Measurements from ENCODE around the gene UBR4. TPM values are rescaled to one million over a fixed set of nuclear protein-coding genes. Genes with fewer than 3 reads are reported as not detected.
A peak's percentile ranks its signal among the peaks of the same experiment; 100 is the strongest.

UBR4 gene
- polyA plus RNA-seq, 1 donor (not counting 4 experiments of a cell fraction or from before 2014, with no cell fraction given): 39.0 TPM

DNA sequence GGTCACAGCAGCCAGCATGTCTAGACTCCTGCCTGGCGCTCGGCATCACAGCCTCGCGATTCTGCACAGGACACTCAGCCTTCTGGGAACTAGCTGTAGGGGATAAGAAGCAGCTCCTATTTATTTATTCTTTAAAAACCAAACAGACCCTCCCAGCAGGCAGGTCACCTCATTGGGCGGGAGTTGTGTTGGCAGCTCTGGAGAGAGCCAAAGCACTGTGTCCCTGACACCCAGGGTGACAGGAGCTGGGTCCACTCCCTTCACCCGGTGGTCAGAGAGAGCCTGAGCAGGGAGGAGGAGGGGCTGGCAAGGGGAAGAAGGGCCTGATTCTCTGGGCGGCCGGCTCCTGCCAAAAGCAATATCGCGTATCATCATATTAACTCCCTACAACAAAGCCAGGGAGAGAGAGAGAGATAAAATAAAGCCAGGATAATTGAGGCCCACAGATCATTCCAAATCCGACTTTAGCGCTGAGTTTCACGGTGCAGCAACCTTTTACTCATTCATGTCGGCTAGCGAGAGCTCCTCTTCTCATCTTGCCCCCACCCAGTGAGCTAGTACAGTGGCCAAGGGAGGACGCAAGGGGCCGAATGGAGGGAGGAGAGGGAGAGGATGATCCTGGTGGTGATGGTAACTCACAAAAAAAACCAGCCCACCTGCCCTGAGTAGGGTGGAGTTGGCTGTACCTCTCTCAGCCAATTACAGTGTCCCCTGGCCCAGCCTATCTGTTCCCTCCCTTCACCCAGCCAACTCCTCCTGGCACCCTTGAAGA, 173.8 kb downstream of the UBR4 start:
- peaks cover 35% of the 10 kb centered on the region for H3K4me1 ChIP-seq (ENCODE audit: control insufficient read depth, extremely low read depth, insufficient read depth, low read length)
- H3K4me3 ChIP-seq (ENCODE audit: control insufficient read depth in 2 of 3, extremely low read depth in 1 of 3, insufficient read depth in 2 of 3, low read depth in 1 of 3, low read length in 3 of 3): no peak overlapping the region
- dilution Hi-C loops (cut with MboI; ENCODE audit: extremely low pct_ligation_motif_present, low sequenced_read_pairs): no loop called here
- no peaks in the 10 kb centered on the region for H3K27me3 ChIP-seq (ENCODE audit: control insufficient read depth, extremely low read depth, insufficient read depth, low read length)
- no peaks in the 10 kb centered on the region for H3K79me2 ChIP-seq (ENCODE audit: control insufficient read depth, insufficient read depth, low read length)
- peak; percentile 23 for FAIRE-seq
- H4K20me1 ChIP-seq (ENCODE audit: control insufficient read depth, extremely low read depth, insufficient read depth, low read length): no peaks in the 10 kb centered on the region
- no peaks in the 10 kb centered on the region for H3K36me3 ChIP-seq (ENCODE audit: control insufficient read depth in 2 of 2, extremely low read depth in 1 of 2, insufficient read depth in 2 of 2, low read length in 2 of 2)
- TF ChIP-seq, protein P1, sequence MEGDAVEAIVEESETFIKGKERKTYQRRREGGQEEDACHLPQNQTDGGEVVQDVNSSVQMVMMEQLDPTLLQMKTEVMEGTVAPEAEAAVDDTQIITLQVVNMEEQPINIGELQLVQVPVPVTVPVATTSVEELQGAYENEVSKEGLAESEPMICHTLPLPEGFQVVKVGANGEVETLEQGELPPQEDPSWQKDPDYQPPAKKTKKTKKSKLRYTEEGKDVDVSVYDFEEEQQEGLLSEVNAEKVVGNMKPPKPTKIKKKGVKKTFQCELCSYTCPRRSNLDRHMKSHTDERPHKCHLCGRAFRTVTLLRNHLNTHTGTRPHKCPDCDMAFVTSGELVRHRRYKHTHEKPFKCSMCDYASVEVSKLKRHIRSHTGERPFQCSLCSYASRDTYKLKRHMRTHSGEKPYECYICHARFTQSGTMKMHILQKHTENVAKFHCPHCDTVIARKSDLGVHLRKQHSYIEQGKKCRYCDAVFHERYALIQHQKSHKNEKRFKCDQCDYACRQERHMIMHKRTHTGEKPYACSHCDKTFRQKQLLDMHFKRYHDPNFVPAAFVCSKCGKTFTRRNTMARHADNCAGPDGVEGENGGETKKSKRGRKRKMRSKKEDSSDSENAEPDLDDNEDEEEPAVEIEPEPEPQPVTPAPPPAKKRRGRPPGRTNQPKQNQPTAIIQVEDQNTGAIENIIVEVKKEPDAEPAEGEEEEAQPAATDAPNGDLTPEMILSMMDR (optimal IDR thresholded peaks at IDR 0.05 in 1 of 3, IDR thresholded peaks at IDR 0.05 in 1 of 3, conservative IDR thresholded peaks at IDR 0.05 in 1 of 3; ENCODE audit: extremely low read depth in 1 of 3, insufficient read depth in 2 of 3, low read length in 3 of 3): no peak
- TF ChIP-seq EZH2 (IDR thresholded peaks at IDR 0.05; ENCODE audit: low read length): no peak
- no peak overlapping the region for H3K4me2 ChIP-seq (ENCODE audit: control insufficient read depth, extremely low read depth, insufficient read depth, low read depth, low read length)
- no peak overlapping the region for H3K27ac ChIP-seq (ENCODE audit: control insufficient read depth, insufficient read depth, low read length)
- DNase-seq (ENCODE audit: low read depth, low spot score): no peak
- H2AFZ ChIP-seq (ENCODE audit: control insufficient read depth, low read length): no peak overlapping the region
- H3K9me1 ChIP-seq (ENCODE audit: control insufficient read depth, extremely low read depth, insufficient read depth, low read length): no peaks in the 10 kb centered on the region
- no peaks in the 10 kb centered on the region for H3K9me3 ChIP-seq (ENCODE audit: control insufficient read depth, low read depth, low read length)
- H3K9ac ChIP-seq (ENCODE audit: control insufficient read depth, extremely low read depth, insufficient read depth, low read length): no peak overlapping the region

DNA sequence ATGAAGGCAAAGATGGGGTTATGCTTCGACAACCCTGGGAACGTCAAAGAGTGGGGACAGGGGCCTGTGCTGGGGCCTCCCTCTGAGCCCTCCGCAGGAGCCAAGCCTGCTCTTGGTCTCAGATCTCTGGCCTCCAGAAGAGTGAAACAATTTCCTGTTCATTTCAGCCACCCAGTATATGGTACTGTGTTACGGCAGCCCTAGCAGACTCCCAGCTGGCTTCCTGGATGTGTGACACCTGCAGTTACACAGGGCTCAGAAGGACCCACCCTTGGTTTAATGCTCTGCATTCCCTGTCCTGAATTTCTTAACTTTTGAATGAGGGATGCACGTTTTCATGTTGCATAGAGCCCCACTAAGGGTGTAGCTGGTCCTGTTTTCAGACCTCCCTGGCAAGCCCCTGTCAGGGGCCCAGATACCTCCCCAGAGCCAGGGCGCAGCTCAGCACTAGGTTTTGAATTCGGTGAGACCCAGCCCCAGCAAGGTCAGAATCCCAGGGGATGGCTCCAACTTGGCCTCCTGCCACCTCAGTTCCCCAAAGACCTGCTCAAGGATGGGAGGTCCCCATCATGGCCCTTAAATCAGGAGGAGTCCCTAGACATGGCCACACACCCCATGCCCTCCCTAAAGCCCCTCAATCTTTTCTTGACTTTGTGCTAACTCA, 174.6 kb downstream of the UBR4 start:
- DNase-seq (ENCODE audit: low read depth, low spot score) (no peak), FAIRE-seq (peak; percentile 78)
- H3K4me1 ChIP-seq (ENCODE audit: control insufficient read depth, extremely low read depth, insufficient read depth, low read length): peaks cover 35% of the 10 kb centered on the region
- no peaks in the 10 kb centered on the region for H4K20me1 ChIP-seq (ENCODE audit: control insufficient read depth, extremely low read depth, insufficient read depth, low read length)
- no peaks in the 10 kb centered on the region for H3K36me3 ChIP-seq (ENCODE audit: control insufficient read depth in 2 of 2, extremely low read depth in 1 of 2, insufficient read depth in 2 of 2, low read length in 2 of 2)
- H3K9me3 ChIP-seq (ENCODE audit: control insufficient read depth, low read depth, low read length): no peaks in the 10 kb centered on the region
- H3K79me2 ChIP-seq (ENCODE audit: control insufficient read depth, insufficient read depth, low read length): no peaks in the 10 kb centered on the region
- no peak overlapping the region for H3K9ac ChIP-seq (ENCODE audit: control insufficient read depth, extremely low read depth, insufficient read depth, low read length)
- TF ChIP-seq EZH2 (IDR thresholded peaks at IDR 0.05; ENCODE audit: low read length): no peak
- TF ChIP-seq, protein P1 (optimal IDR thresholded peaks at IDR 0.05 in 1 of 3, IDR thresholded peaks at IDR 0.05 in 1 of 3, conservative IDR thresholded peaks at IDR 0.05 in 1 of 3; ENCODE audit: extremely low read depth in 1 of 3, insufficient read depth in 2 of 3, low read length in 3 of 3): no peak
- no peak overlapping the region for H2AFZ ChIP-seq (ENCODE audit: control insufficient read depth, low read length)
- no peaks in the 10 kb centered on the region for H3K27me3 ChIP-seq (ENCODE audit: control insufficient read depth, extremely low read depth, insufficient read depth, low read length)
- H3K27ac ChIP-seq (ENCODE audit: control insufficient read depth, insufficient read depth, low read length): no peak overlapping the region
- no peak overlapping the region for H3K4me2 ChIP-seq (ENCODE audit: control insufficient read depth, extremely low read depth, insufficient read depth, low read depth, low read length)
- no peaks in the 10 kb centered on the region for H3K9me1 ChIP-seq (ENCODE audit: control insufficient read depth, extremely low read depth, insufficient read depth, low read length)
- dilution Hi-C loops (cut with MboI; ENCODE audit: extremely low pct_ligation_motif_present, low sequenced_read_pairs): no loop called here
- H3K4me3 ChIP-seq (ENCODE audit: control insufficient read depth in 2 of 3, extremely low read depth in 1 of 3, insufficient read depth in 2 of 3, low read depth in 1 of 3, low read length in 3 of 3): no peak overlapping the region

Measured in keratinocyte (primary cell).